ENCODE measurements around the gene TOR2A.

- TF ChIP-seq POLR2A (IDR thresholded peaks at IDR 0.05) (no peak), EP300 (IDR thresholded peaks at IDR 0.05) (no peak)
- TF ChIP-seq, protein P1, sequence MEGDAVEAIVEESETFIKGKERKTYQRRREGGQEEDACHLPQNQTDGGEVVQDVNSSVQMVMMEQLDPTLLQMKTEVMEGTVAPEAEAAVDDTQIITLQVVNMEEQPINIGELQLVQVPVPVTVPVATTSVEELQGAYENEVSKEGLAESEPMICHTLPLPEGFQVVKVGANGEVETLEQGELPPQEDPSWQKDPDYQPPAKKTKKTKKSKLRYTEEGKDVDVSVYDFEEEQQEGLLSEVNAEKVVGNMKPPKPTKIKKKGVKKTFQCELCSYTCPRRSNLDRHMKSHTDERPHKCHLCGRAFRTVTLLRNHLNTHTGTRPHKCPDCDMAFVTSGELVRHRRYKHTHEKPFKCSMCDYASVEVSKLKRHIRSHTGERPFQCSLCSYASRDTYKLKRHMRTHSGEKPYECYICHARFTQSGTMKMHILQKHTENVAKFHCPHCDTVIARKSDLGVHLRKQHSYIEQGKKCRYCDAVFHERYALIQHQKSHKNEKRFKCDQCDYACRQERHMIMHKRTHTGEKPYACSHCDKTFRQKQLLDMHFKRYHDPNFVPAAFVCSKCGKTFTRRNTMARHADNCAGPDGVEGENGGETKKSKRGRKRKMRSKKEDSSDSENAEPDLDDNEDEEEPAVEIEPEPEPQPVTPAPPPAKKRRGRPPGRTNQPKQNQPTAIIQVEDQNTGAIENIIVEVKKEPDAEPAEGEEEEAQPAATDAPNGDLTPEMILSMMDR (IDR thresholded peaks at IDR 0.05): no peak
Observed at GRCh38 chr9:127700140-127700539, 35.0 kb downstream of the TOR2A start.

All from upper lobe of left lung (tissue), 4 donors.